NB4 (cell line): ENCODE results near the gene COMMD8.

Experiments used
- POLR2A ChIP-seq: IDR thresholded peaks from 2 replicates; pipeline ENCODE4 v1.6.1; 2011; ENCODE audit warnings: mild to moderate bottlenecking; ENCODE audit not compliant: insufficient read length; ENCODE audit errors: extremely low read depth
- TF ChIP-seq, protein P1 (sequence below): IDR thresholded peaks from one replicate; pipeline ENCODE4 v1.5.1; 2012; ENCODE audit warnings: low read depth, low read length
- TF ChIP-seq, protein P2 (sequence below): IDR thresholded peaks from 2 replicates; pipeline ENCODE4 v1.6.1; 2011; ENCODE audit warnings: low read depth, low read length

DNA sequence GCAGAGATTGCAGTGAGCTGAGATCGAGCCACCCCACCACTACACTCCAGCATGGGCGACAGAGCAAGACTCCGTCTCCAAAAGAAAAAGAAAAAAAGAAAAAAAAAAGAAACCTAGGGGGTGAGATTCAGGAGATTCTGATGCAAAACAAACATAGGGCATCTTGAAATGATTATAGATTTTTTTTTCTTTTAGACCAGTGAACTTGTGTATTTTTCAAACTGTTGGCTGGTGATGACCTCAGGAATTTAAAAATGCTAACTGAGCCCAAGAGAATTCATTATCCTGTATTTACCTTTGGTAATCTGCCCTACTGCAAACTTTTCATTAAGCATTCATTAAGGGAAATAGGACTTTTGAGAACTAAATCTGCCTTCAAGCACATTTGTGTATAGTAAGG is 42.2 kb upstream of the COMMD8 start:
- TF ChIP-seq, protein P1, sequence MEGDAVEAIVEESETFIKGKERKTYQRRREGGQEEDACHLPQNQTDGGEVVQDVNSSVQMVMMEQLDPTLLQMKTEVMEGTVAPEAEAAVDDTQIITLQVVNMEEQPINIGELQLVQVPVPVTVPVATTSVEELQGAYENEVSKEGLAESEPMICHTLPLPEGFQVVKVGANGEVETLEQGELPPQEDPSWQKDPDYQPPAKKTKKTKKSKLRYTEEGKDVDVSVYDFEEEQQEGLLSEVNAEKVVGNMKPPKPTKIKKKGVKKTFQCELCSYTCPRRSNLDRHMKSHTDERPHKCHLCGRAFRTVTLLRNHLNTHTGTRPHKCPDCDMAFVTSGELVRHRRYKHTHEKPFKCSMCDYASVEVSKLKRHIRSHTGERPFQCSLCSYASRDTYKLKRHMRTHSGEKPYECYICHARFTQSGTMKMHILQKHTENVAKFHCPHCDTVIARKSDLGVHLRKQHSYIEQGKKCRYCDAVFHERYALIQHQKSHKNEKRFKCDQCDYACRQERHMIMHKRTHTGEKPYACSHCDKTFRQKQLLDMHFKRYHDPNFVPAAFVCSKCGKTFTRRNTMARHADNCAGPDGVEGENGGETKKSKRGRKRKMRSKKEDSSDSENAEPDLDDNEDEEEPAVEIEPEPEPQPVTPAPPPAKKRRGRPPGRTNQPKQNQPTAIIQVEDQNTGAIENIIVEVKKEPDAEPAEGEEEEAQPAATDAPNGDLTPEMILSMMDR, result no peak
- TF ChIP-seq POLR2A, result no peak
- TF ChIP-seq, protein P2, sequence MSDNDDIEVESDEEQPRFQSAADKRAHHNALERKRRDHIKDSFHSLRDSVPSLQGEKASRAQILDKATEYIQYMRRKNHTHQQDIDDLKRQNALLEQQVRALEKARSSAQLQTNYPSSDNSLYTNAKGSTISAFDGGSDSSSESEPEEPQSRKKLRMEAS, result no peak
